Measurements from ENCODE around the gene DNM1L. TPM values are rescaled to one million over a fixed set of nuclear protein-coding genes. Genes with fewer than 3 reads are reported as not detected.

The DNM1L gene
- total and polyA plus RNA-seq, 10 of the 15 experiments (the other 5 are each of a cell fraction or from before 2014, with no cell fraction given): 23.1 to 201 (median 63.9) TPM

DNA sequence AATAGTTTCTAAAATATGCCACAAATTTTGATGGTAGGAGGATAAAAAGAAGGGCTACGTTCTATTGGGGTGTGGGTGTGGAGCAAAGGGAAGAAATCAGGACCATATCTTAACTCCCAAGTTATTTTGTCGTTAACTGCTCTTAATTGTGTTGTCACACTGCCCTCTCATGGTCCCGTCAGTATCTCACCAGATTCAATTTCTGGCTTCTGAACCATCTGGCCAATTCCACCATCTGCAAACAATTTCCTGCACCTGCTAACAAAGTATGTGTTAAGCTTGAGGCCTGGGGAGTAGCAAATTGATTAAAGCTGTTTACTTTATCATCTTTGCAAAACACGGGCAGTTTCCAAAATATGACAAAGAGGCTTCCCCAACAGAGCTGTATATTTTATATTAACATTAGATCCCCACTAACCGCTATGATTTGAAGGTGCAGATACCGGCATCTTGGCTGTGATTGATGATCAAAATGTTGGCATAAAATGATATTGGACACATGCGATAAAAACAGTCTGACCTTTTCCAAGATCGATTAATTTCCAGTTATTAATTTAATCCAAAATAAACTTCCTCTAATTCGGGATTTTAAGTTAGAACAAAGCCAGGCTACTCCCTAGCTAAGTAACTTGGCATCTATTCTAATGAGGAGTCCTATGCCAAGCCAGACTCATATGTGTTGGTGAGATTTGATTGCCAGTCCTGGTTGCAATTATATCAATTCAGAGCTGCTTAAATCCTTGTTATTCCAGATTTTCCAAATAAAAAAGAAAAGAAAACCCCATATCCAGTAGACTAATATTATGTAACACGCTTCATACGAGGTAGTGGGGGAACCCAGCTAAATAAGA lies 6.9 kb upstream of the DNM1L start (continued):
- TF ChIP-seq, protein P1, sequence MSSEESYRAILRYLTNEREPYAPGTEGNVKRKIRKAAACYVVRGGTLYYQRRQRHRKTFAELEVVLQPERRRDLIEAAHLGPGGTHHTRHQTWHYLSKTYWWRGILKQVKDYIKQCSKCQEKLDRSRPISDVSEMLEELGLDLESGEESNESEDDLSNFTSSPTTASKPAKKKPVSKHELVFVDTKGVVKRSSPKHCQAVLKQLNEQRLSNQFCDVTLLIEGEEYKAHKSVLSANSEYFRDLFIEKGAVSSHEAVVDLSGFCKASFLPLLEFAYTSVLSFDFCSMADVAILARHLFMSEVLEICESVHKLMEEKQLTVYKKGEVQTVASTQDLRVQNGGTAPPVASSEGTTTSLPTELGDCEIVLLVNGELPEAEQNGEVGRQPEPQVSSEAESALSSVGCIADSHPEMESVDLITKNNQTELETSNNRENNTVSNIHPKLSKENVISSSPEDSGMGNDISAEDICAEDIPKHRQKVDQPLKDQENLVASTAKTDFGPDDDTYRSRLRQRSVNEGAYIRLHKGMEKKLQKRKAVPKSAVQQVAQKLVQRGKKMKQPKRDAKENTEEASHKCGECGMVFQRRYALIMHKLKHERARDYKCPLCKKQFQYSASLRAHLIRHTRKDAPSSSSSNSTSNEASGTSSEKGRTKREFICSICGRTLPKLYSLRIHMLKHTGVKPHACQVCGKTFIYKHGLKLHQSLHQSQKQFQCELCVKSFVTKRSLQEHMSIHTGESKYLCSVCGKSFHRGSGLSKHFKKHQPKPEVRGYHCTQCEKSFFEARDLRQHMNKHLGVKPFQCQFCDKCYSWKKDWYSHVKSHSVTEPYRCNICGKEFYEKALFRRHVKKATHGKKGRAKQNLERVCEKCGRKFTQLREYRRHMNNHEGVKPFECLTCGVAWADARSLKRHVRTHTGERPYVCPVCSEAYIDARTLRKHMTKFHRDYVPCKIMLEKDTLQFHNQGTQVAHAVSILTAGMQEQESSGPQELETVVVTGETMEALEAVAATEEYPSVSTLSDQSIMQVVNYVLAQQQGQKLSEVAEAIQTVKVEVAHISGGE (CRISPR knock-in tag; IDR thresholded peaks at IDR 0.05): no peak
- no peak for TF ChIP-seq SPI1 (IDR thresholded peaks at IDR 0.05; ENCODE audit: borderline replicate concordance, insufficient read depth, low read depth, low read length)
- no peak for TF ChIP-seq IKZF2 (IDR thresholded peaks at IDR 0.05)
- TF ChIP-seq WRNIP1 (IDR thresholded peaks at IDR 0.05; ENCODE audit: borderline replicate concordance, low read depth, low read length): no peak
- TF ChIP-seq CREB1 (IDR thresholded peaks at IDR 0.05; ENCODE audit: low read depth): no peak
- TF ChIP-seq, protein P2, sequence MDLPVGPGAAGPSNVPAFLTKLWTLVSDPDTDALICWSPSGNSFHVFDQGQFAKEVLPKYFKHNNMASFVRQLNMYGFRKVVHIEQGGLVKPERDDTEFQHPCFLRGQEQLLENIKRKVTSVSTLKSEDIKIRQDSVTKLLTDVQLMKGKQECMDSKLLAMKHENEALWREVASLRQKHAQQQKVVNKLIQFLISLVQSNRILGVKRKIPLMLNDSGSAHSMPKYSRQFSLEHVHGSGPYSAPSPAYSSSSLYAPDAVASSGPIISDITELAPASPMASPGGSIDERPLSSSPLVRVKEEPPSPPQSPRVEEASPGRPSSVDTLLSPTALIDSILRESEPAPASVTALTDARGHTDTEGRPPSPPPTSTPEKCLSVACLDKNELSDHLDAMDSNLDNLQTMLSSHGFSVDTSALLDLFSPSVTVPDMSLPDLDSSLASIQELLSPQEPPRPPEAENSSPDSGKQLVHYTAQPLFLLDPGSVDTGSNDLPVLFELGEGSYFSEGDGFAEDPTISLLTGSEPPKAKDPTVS (IDR thresholded peaks at IDR 0.05; ENCODE audit: low read depth, low read length): no peak
- TF ChIP-seq NFIC (IDR thresholded peaks at IDR 0.05; ENCODE audit: low read depth, low read length): no peak
- TF ChIP-seq IRF4 (IDR thresholded peaks at IDR 0.05; ENCODE audit: low read depth, low read length): no peak
- TF ChIP-seq NBN (IDR thresholded peaks at IDR 0.05): no peak
- no peak for TF ChIP-seq HDAC6 (IDR thresholded peaks at IDR 0.05; ENCODE audit: unreplicated experiment)
- TF ChIP-seq, protein P3, sequence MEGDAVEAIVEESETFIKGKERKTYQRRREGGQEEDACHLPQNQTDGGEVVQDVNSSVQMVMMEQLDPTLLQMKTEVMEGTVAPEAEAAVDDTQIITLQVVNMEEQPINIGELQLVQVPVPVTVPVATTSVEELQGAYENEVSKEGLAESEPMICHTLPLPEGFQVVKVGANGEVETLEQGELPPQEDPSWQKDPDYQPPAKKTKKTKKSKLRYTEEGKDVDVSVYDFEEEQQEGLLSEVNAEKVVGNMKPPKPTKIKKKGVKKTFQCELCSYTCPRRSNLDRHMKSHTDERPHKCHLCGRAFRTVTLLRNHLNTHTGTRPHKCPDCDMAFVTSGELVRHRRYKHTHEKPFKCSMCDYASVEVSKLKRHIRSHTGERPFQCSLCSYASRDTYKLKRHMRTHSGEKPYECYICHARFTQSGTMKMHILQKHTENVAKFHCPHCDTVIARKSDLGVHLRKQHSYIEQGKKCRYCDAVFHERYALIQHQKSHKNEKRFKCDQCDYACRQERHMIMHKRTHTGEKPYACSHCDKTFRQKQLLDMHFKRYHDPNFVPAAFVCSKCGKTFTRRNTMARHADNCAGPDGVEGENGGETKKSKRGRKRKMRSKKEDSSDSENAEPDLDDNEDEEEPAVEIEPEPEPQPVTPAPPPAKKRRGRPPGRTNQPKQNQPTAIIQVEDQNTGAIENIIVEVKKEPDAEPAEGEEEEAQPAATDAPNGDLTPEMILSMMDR (IDR thresholded peaks at IDR 0.05 in 2 of 3, conservative IDR thresholded peaks at IDR 0.05 in 1 of 3; ENCODE audit: control insufficient read depth in 2 of 3, extremely low read depth in 1 of 3, insufficient read depth in 1 of 3, low read depth in 3 of 3, low read length in 3 of 3): peak; percentile 56 to 76 (median 72); a peak in 5 of 6 replicates
- TF ChIP-seq, protein P4, sequence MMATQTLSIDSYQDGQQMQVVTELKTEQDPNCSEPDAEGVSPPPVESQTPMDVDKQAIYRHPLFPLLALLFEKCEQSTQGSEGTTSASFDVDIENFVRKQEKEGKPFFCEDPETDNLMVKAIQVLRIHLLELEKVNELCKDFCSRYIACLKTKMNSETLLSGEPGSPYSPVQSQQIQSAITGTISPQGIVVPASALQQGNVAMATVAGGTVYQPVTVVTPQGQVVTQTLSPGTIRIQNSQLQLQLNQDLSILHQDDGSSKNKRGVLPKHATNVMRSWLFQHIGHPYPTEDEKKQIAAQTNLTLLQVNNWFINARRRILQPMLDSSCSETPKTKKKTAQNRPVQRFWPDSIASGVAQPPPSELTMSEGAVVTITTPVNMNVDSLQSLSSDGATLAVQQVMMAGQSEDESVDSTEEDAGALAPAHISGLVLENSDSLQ (IDR thresholded peaks at IDR 0.05): no peak
- TF ChIP-seq, protein P5, sequence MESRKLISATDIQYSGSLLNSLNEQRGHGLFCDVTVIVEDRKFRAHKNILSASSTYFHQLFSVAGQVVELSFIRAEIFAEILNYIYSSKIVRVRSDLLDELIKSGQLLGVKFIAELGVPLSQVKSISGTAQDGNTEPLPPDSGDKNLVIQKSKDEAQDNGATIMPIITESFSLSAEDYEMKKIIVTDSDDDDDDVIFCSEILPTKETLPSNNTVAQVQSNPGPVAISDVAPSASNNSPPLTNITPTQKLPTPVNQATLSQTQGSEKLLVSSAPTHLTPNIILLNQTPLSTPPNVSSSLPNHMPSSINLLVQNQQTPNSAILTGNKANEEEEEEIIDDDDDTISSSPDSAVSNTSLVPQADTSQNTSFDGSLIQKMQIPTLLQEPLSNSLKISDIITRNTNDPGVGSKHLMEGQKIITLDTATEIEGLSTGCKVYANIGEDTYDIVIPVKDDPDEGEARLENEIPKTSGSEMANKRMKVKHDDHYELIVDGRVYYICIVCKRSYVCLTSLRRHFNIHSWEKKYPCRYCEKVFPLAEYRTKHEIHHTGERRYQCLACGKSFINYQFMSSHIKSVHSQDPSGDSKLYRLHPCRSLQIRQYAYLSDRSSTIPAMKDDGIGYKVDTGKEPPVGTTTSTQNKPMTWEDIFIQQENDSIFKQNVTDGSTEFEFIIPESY (IDR thresholded peaks at IDR 0.05): no peak

All from GM12878 (cell line).